Measurements from ENCODE around the gene MDFIC. TPM values are rescaled to one million over a fixed set of nuclear protein-coding genes. Genes with fewer than 3 reads are reported as not detected.

The MDFIC gene
- polyA plus RNA-seq, 1 of the 3 experiments (the other 2 are of a cell fraction): 2.8 TPM

GRCh38 chr7:114938785-114939184 lies 16.9 kb downstream of the MDFIC start:
- POLR2A ChIA-PET: no interaction called here
- H4K20me1 ChIP-seq (ENCODE audit: insufficient read depth): no peaks in the 10 kb centered on the region
- no peaks in the 10 kb centered on the region for H3K9me2 ChIP-seq
- no peak overlapping the region for H3K9ac ChIP-seq
- H3K27me3 ChIP-seq (ENCODE audit: insufficient read depth): 0 out of 2 replicates have a peak, but pooled peaks cover 6% of the 10 kb centered on the region
- H3K79me2 ChIP-seq (ENCODE audit: insufficient read depth): no peaks in the 10 kb centered on the region
- no peak overlapping the region for H3K27ac ChIP-seq (ENCODE audit: low read depth in 2 of 2, low read length in 1 of 2)
- TF ChIP-seq JUND (IDR thresholded peaks at IDR 0.05) (no peak), MEF2A (IDR thresholded peaks at IDR 0.05; ENCODE audit: borderline replicate concordance, low read depth) (no peak), MXI1 (IDR thresholded peaks at IDR 0.05; ENCODE audit: low read depth, low read length) (no peak)
- no peak overlapping the region for H2AFZ ChIP-seq (ENCODE audit: low read depth)
- no peaks in the 10 kb centered on the region for H3F3A ChIP-seq (replicated peaks; ENCODE audit: insufficient read depth)
- H3K9me3 ChIP-seq: no peaks in the 10 kb centered on the region
- no peaks in the 10 kb centered on the region; a peak in 1 of 4 replicates for H3K4me1 ChIP-seq (ENCODE audit: control insufficient read depth in 1 of 2, insufficient read depth in 2 of 2, low read depth in 1 of 2, low read length in 1 of 2)
- no peak for DNase-seq
- H3K36me3 ChIP-seq (replicated peaks in 1 of 2; ENCODE audit: control insufficient read depth in 1 of 2, insufficient read depth in 2 of 2, low read length in 1 of 2): no peaks in the 10 kb centered on the region
- CTCF ChIA-PET: no interaction called here
- no peak overlapping the region for H3K4me3 ChIP-seq (ENCODE audit: low read depth in 2 of 2, low read length in 1 of 2)
- no peak overlapping the region for H3K4me2 ChIP-seq

GRCh38 chr7:114939484-114940097 lies 17.7 kb downstream of the MDFIC start:
- DNase-seq: no peak
- Histone ChIP-seq H3F3A (replicated peaks; ENCODE audit: insufficient read depth) (no peaks in the 10 kb centered on the region), H3K4me2 (no peak overlapping the region), H3K9me2 (no peaks in the 10 kb centered on the region), H3K79me2 (ENCODE audit: insufficient read depth) (no peaks in the 10 kb centered on the region), H3K36me3 (replicated peaks in 1 of 2; ENCODE audit: control insufficient read depth in 1 of 2, insufficient read depth in 2 of 2, low read length in 1 of 2) (no peaks in the 10 kb centered on the region), H3K27ac (ENCODE audit: low read depth in 2 of 2, low read length in 1 of 2) (no peak overlapping the region), H3K27me3 (ENCODE audit: insufficient read depth) (0 out of 2 replicates have a peak, but pooled peaks cover 6% of the 10 kb centered on the region), H2AFZ (ENCODE audit: low read depth) (no peak overlapping the region), H3K9ac (no peak overlapping the region), H3K4me1 (ENCODE audit: control insufficient read depth in 1 of 2, insufficient read depth in 2 of 2, low read depth in 1 of 2, low read length in 1 of 2) (no peaks in the 10 kb centered on the region; a peak in 1 of 4 replicates), H4K20me1 (ENCODE audit: insufficient read depth) (no peaks in the 10 kb centered on the region), H3K4me3 (ENCODE audit: low read depth in 2 of 2, low read length in 1 of 2) (no peak overlapping the region), H3K9me3 (no peaks in the 10 kb centered on the region)
- ChIA-PET CTCF (interaction anchor here (1.5 kb wide), 1 partner anchor 15 kb away, joined by 5 read pairs; no protein-coding TSS in a partner anchor), POLR2A (no interaction called here)
- TF ChIP-seq ZBTB33 (IDR thresholded peaks at IDR 0.05; ENCODE audit: borderline replicate concordance, low read depth) (no peak), SMC3 (IDR thresholded peaks at IDR 0.05; ENCODE audit: low read depth, low read length) (peak; percentile 18; the same call in 1 of the 2 replicates), EP300 (IDR thresholded peaks at IDR 0.05; ENCODE audit: borderline replicate concordance in 1 of 2, low read depth in 1 of 2, low read length in 1 of 2) (no peak), IRF3 (IDR thresholded peaks at IDR 0.05; ENCODE audit: low read depth, low read length) (no peak), CTCF (IDR thresholded peaks at IDR 0.05) (peak; percentile 55), ELF1 (IDR thresholded peaks at IDR 0.05) (no peak), USF1 (IDR thresholded peaks at IDR 0.05; ENCODE audit: borderline replicate concordance, low read depth) (no peak), RAD21 (IDR thresholded peaks at IDR 0.05; ENCODE audit: low read length) (peak; percentile 14; the same call in 1 of the 2 replicates)
- WGBS (ENCODE audit: low lambda C conversion rate): 5% methylated on average over 3 of the region's 3 CpGs
